K562 (cell line): Measurements from ENCODE around the gene KCNC3. TPM values are rescaled to one million over a fixed set of nuclear protein-coding genes. Genes with fewer than 3 reads are reported as not detected.

Experiments used
- ATAC-seq: fragments of 200-7000 bp; cut with Tn5 transposase; 3 replicates; pipeline ENCODE4 v1.9.1; 2020; ENCODE audit warnings: moderate library complexity
- BruUV-seq: library from RNA; stranded (reverse); fragments of 400-500 nt; replicated peaks from 2 replicates; lab custom pipeline; 2021; lab: Mats Ljungman, UMichigan
- CTCF ChIA-PET: fragments of 300-600 bp; formaldehyde crosslinking; extraction: SDS; loops from one replicate; lab custom pipeline; 2021; ENCODE audit warnings: low intra/inter-chr PET ratio; lab: Yijun Ruan, JAX
- POLR2A ChIA-PET: fragments of 300-600, 350-650 bp; sonication (Branson Sonifier 250); formaldehyde crosslinking; extraction: SDS; loops from one replicate; lab custom pipeline; 2021; ENCODE audit warnings: antibody characterized with exemption, inconsistent platforms; lab: Yijun Ruan, JAX
- DNase-seq, 4 experiments: peaks; one replicate each; pipeline versions ENCODE4 v3.0.0 to v3.0.0-alpha.2; 2011 to 2018; ENCODE audit warnings: low spot score in 3 of 4, mixed read lengths in 3 of 4; ENCODE audit errors: extremely low read depth in 1 of 4
- FAIRE-seq: peaks from 2 replicates; lab custom pipeline; 2011; peaks lifted over from hg19 to GRCh38; lab: Jason Lieb, UNC
- H2AFZ ChIP-seq: 2 replicates; pipeline ENCODE4 v1.6.0; 2011; ENCODE audit warnings: low read depth, low read length, control low read depth, inconsistent platforms
- H3K27ac ChIP-seq: fragments of 200-600 bp; 3 replicates; pipeline ENCODE4 v1.8.0; 2011; ENCODE audit warnings: low read depth, mild to moderate bottlenecking, control low read depth, inconsistent platforms, low read length, moderate library complexity, mixed read lengths; ENCODE audit errors: extremely low read depth
- H3K27me3 ChIP-seq, 2 experiments: fragments of 300-600 bp in 1 of 2; 2 replicates in 1 of 2; 3 replicates in 1 of 2; pipeline versions ENCODE4 v1.6.0 to v1.8.0; 2011; ENCODE audit warnings: inconsistent platforms in 2 of 2, low read length in 2 of 2, mild to moderate bottlenecking in 1 of 2, mixed read lengths in 1 of 2, moderate library complexity in 1 of 2; ENCODE audit not compliant: control insufficient read depth in 2 of 2, insufficient read depth in 2 of 2
- H3K36me3 ChIP-seq: fragments of 300-600 bp; 3 replicates; pipeline ENCODE4 v1.8.0; 2011; ENCODE audit warnings: mild to moderate bottlenecking, low read length, inconsistent platforms; ENCODE audit not compliant: control insufficient read depth, insufficient read depth
- H3K4me1 ChIP-seq, 2 experiments: fragments of 200-600 bp in 1 of 2; replicated peaks in 1 of 2; 2 replicates in 1 of 2; 3 replicates in 1 of 2; pipeline versions ENCODE4 v1.5.1 to v1.8.0; 2011; ENCODE audit warnings: inconsistent platforms in 2 of 2, low read length in 2 of 2, mild to moderate bottlenecking in 1 of 2, mixed read lengths in 1 of 2, moderate library complexity in 1 of 2; ENCODE audit not compliant: control insufficient read depth in 2 of 2, insufficient read depth in 2 of 2
- H3K4me2 ChIP-seq: 2 replicates; pipeline ENCODE4 v1.6.1; 2011; ENCODE audit warnings: low read length, control low read depth, inconsistent platforms, mixed read lengths; ENCODE audit not compliant: insufficient read depth
- H3K4me3 ChIP-seq: fragments of 200-600 bp; sonication (generic), shearing (Covaris generic); 2 replicates; pipeline ENCODE4 v1.5.1; 2016; ENCODE audit warnings: control low read depth, inconsistent platforms
- H3K79me2 ChIP-seq: fragments of 200-600 bp; 3 replicates; pipeline ENCODE4 v1.8.0; 2011; ENCODE audit warnings: low read length, inconsistent platforms; ENCODE audit not compliant: control insufficient read depth, insufficient read depth
- H3K9ac ChIP-seq, 2 experiments: 2 replicates each; pipeline versions ENCODE4 v1.6.0 to v1.6.1; 2011; ENCODE audit warnings: low read depth in 2 of 2, low read length in 2 of 2, control low read depth in 1 of 2, inconsistent platforms in 1 of 2, mild to moderate bottlenecking in 1 of 2, mixed read lengths in 1 of 2; ENCODE audit not compliant: insufficient read depth in 1 of 2
- H3K9me1 ChIP-seq: one replicate; pipeline ENCODE4 v1.6.0; 2011; ENCODE audit warnings: inconsistent platforms, mild to moderate bottlenecking, low read length, moderate library complexity; ENCODE audit not compliant: control insufficient read depth, insufficient read depth
- H3K9me3 ChIP-seq: replicated peaks from 2 replicates; pipeline ENCODE4 v1.5.1; 2011; ENCODE audit warnings: low read depth, low read length, inconsistent platforms; ENCODE audit not compliant: control insufficient read depth, insufficient read depth
- H4K20me1 ChIP-seq: replicated peaks from 2 replicates; pipeline ENCODE4 v1.6.1; 2011; ENCODE audit warnings: low read length, inconsistent platforms, mixed read lengths; ENCODE audit not compliant: control insufficient read depth, insufficient read depth
- CBFB ChIP-seq: sonication (generic); formaldehyde crosslinking; IDR thresholded peaks from 2 replicates; pipeline ENCODE4 v1.4.0; 2020; ENCODE audit warnings: mild to moderate bottlenecking, missing genetic modification reagents
- PRDM10 ChIP-seq: fragments of 450-650 bp; IDR thresholded peaks from 2 replicates; pipeline ENCODE4 v1.6.1; 2018; ENCODE audit not compliant: partially characterized antibody
- WGBS: fragments of 100-300 bp; shearing (Covaris generic); methylation state at CpG from one replicate; pipeline ENCODE4 v1.1.6; 2016; ENCODE audit warnings: low coverage, mixed read lengths; ENCODE audit not compliant: insufficient coverage; ENCODE audit errors: missing lambda C conversion rate; 5-methylcytosine and 5-hydroxymethylcytosine counted together
- in situ Hi-C: fragments of 300-500 bp; cut with MboI; formaldehyde crosslinking; loops from 4 replicates; pipeline ENCODE4 v1.15.0; 2018; ENCODE audit warnings: inconsistent platforms, mixed read lengths
- intact Hi-C: fragments of 100-400 bp; cut with micrococcal nuclease; formaldehyde crosslinking; loops from 2 replicates; pipeline ENCODE4 v1.14.2; 2022
- polyA plus RNA-seq, 8 experiments: library from polyadenylated mRNA; depleted of rRNA in 4 of 8; stranded (reverse) in 5 of 8; unstranded in 3 of 8; fragments of >200 nt; fragmentation: Nextera tagmentation in 2 of 8; fragmentation: Illumina TruSeq in 1 of 8; extraction: Ambion mirVana in 2 of 8; extraction: Trizol in 1 of 8; gene quantifications; 2 replicates each; pipeline versions ENCODE4 v1.2.1 to v1.2.3, GENCODE V29; 2011 to 2014; ENCODE audit warnings: inconsistent platforms in 1 of 8, missing spikeins in 1 of 8
- total RNA-seq, 7 experiments: library from RNA; depleted of rRNA in 6 of 7; stranded (reverse); fragments of >200 nt in 6 of 7; fragmentation: Illumina TruSeq in 2 of 7; extraction: Trizol in 2 of 7; gene quantifications; 2 replicates each; pipeline versions ENCODE4 v1.2.1 to v1.2.3, GENCODE V29; 2011 to 2021; ENCODE audit warnings: low replicate concordance in 1 of 7

KCNC3 gene
- total and polyA plus RNA-seq, 9 of the 15 experiments (the other 6 are each of a cell fraction or from before 2014, with no cell fraction given), result 0.03 to 26.2 (median 2.0) TPM

GRCh38 chr19:50317115-50317514 lies 12.1 kb downstream of the KCNC3 start:
- BruUV-seq, result no TSS peak
- ATAC-seq, result no peak
- DNase-seq, result no peak
- no peak overlapping the region for H3K4me3 ChIP-seq
- H3K27me3 ChIP-seq, result no peaks in the 10 kb centered on the region
- no peaks in the 10 kb centered on the region; the same call in 1 of the 2 replicates for H4K20me1 ChIP-seq
- peaks cover 0 to 33% of the 10 kb centered on the region in 2 experiments; a peak in 4 of 5 replicates for H3K4me1 ChIP-seq
- H3K36me3 ChIP-seq, result peaks cover 10% of the 10 kb centered on the region; the same call in 1 of the 3 replicates
- H3K9me1 ChIP-seq, result no peaks in the 10 kb centered on the region
- in situ Hi-C loops, result no loop called here
- CTCF ChIA-PET, result no interaction called here
- no peaks in the 10 kb centered on the region for H3K9me3 ChIP-seq
- H3K9ac ChIP-seq, result no peak overlapping the region
- TF ChIP-seq PRDM10, result peak; percentile 46
- no peak for TF ChIP-seq CBFB (CRISPR knock-in tag)
- TF ChIP-seq, all 486 proteins: peak for 1
- Histone ChIP-seq H2AFZ (no peak overlapping the region), H3K4me2 (no peak overlapping the region), H3K27ac (no peak overlapping the region), H3K79me2 (no peaks in the 10 kb centered on the region)
- POLR2A ChIA-PET, result interaction anchor here (1.6 kb wide), 1 partner anchor 8 kb away, joined by 9 read pairs; no protein-coding TSS in a partner anchor
- no peak for FAIRE-seq
- 64% methylated on average over 1 of the region's 4 CpGs for WGBS
- intact Hi-C loops, result no loop called here
